HL-60 (cell line): ENCODE measurements around the gene CDH20.

Experiments used
- DNase-seq, 2 experiments: peaks; one replicate each; pipeline ENCODE4 v3.0.0-alpha.2; 2010 to 2020; ENCODE audit warnings: low read depth in 1 of 2, low spot score in 1 of 2
- H3K27ac ChIP-seq: fragments of 250-450 bp; sonication (Bioruptor Pico); replicated peaks from 2 replicates; pipeline ENCODE4 v1.5.1; 2020; ENCODE audit warnings: mild to moderate bottlenecking, moderate library complexity
- H3K27me3 ChIP-seq: fragments of 250-450 bp; sonication (Bioruptor Pico); 2 replicates; pipeline ENCODE4 v1.5.1; 2021; ENCODE audit warnings: mild to moderate bottlenecking, moderate library complexity; ENCODE audit not compliant: insufficient read depth, poor library complexity, severe bottlenecking
- H3K4me3 ChIP-seq: replicated peaks from 2 replicates; pipeline ENCODE4 v1.5.1; 2011; ENCODE audit warnings: mild to moderate bottlenecking, control low read depth, low read length; ENCODE audit not compliant: insufficient read depth
- CTCF ChIP-seq: IDR thresholded peaks from one replicate; pipeline ENCODE4 v1.5.1; 2011; ENCODE audit warnings: low read length, control low read depth, inconsistent platforms; ENCODE audit not compliant: insufficient read depth
- GABPA ChIP-seq: IDR thresholded peaks from 2 replicates; pipeline ENCODE4 v1.6.1; 2012; ENCODE audit warnings: low read depth
- POLR2AphosphoS5 ChIP-seq: IDR thresholded peaks from 2 replicates; pipeline ENCODE4 v1.6.1; 2012; ENCODE audit warnings: low read depth
- SPI1 ChIP-seq: IDR thresholded peaks from 2 replicates; pipeline ENCODE4 v1.6.1; 2012; ENCODE audit warnings: low read depth, mild to moderate bottlenecking, borderline replicate concordance
- TF ChIP-seq, protein P1 (sequence below): IDR thresholded peaks from 2 replicates; pipeline ENCODE4 v1.6.1; 2012; ENCODE audit warnings: low read depth; ENCODE audit not compliant: insufficient replicate concordance

CDH20 gene

GRCh38 chr18:61570070-61570469 is 236.8 kb downstream of the CDH20 start:
- Histone ChIP-seq H3K27me3 (no peaks in the 10 kb centered on the region), H3K4me3 (no peak overlapping the region), H3K27ac (no peak overlapping the region)
- no peak for DNase-seq
- TF ChIP-seq GABPA = no peak
- TF ChIP-seq POLR2AphosphoS5 = no peak
- no peak for TF ChIP-seq CTCF
- TF ChIP-seq, protein P1, sequence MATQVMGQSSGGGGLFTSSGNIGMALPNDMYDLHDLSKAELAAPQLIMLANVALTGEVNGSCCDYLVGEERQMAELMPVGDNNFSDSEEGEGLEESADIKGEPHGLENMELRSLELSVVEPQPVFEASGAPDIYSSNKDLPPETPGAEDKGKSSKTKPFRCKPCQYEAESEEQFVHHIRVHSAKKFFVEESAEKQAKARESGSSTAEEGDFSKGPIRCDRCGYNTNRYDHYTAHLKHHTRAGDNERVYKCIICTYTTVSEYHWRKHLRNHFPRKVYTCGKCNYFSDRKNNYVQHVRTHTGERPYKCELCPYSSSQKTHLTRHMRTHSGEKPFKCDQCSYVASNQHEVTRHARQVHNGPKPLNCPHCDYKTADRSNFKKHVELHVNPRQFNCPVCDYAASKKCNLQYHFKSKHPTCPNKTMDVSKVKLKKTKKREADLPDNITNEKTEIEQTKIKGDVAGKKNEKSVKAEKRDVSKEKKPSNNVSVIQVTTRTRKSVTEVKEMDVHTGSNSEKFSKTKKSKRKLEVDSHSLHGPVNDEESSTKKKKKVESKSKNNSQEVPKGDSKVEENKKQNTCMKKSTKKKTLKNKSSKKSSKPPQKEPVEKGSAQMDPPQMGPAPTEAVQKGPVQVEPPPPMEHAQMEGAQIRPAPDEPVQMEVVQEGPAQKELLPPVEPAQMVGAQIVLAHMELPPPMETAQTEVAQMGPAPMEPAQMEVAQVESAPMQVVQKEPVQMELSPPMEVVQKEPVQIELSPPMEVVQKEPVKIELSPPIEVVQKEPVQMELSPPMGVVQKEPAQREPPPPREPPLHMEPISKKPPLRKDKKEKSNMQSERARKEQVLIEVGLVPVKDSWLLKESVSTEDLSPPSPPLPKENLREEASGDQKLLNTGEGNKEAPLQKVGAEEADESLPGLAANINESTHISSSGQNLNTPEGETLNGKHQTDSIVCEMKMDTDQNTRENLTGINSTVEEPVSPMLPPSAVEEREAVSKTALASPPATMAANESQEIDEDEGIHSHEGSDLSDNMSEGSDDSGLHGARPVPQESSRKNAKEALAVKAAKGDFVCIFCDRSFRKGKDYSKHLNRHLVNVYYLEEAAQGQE = no peak
- TF ChIP-seq SPI1 = no peak

DNA sequence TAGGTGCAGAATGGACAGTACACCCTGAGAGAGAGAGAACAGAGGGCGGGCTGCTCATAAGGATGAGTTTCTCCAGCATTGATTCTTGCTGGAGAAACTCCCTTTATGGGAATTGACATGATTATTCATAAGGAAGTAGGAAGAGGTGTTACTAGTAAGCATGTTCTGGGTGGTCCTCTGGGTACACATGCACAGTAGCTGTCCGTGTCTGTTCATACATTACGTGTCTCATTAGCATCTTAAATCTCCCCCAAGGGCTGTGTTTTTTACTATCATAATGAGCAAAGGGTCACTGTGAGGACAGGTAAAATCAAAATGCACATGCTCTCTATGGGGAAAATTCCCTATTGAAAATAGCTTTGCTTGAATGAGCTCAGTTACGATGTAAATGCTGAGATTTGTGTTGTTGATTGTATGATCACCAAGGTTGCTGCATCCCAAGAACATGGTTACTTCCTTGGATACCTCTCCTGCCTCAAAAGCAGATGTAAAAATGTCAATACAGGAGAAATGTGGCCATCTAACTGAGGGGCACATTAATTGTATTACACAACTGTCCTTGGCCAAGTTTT is 238.9 kb downstream of the CDH20 start:
- Histone ChIP-seq H3K4me3 (no peak overlapping the region), H3K27ac (no peak overlapping the region), H3K27me3 (no peaks in the 10 kb centered on the region)
- DNase-seq = no peak
- TF ChIP-seq CTCF (no peak), GABPA (no peak), POLR2AphosphoS5 (no peak)
- TF ChIP-seq, protein P1 = no peak

DNA sequence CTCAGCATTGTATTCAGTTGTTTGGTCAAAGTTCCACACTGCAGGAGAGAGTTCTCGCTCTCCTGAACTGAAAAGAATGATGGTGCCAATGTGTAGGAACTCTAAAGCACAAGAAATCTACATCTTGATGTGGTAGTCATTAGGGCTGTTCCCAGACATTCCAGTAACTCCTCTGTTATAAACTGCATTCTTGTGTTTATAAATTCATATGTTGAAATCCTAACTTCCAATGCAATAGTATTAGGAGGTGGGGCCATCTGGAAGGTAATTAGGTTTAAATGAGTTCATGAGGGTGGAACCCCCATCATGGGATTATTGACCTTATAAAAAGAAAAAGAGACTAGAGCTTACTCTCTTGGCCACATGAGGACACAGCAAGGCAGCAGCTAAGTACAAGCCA is 239.6 kb downstream of the CDH20 start:
- DNase-seq = no peak
- TF ChIP-seq, protein P1 = no peak
- TF ChIP-seq SPI1 (no peak), GABPA (no peak), CTCF (no peak), POLR2AphosphoS5 (no peak)
- Histone ChIP-seq H3K27ac (no peak overlapping the region), H3K27me3 (no peaks in the 10 kb centered on the region), H3K4me3 (no peak overlapping the region)
